HG02943 (cell line): ENCODE measurements around the gene ADCY7.
A peak's percentile ranks its signal among the peaks of the same experiment; 100 is the strongest.

Source experiments
- ATAC-seq: cut with Tn5 transposase; IDR thresholded peaks from one replicate; pipeline ENCODE4 v1.9.1; 2021; ENCODE audit warnings: mild to moderate bottlenecking, low read depth, moderate library complexity; ENCODE audit not compliant: unreplicated experiment

ADCY7 gene

DNA sequence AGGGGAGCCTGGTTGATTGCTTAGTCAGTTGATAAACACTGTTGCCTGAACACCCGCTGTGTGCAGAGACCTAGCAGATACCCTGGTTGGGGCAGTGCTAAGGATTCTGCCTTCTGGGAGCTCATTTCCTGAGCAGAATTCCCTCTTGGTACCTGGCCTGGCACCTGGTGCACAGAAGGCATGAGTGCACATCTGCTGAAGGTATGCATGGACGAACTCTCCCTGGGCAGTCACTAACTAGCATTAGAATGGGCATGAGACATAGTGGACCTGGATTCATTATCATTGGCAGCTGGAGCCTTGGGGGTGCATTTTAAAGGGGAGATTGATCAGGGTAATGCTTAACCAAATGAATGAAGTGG is 13.1 kb downstream of the ADCY7 start:
- no peak for ATAC-seq

- no peak for ATAC-seq
Observed at GRCh38 chr16:50280932-50281331, 14.6 kb downstream of the ADCY7 start.

DNA sequence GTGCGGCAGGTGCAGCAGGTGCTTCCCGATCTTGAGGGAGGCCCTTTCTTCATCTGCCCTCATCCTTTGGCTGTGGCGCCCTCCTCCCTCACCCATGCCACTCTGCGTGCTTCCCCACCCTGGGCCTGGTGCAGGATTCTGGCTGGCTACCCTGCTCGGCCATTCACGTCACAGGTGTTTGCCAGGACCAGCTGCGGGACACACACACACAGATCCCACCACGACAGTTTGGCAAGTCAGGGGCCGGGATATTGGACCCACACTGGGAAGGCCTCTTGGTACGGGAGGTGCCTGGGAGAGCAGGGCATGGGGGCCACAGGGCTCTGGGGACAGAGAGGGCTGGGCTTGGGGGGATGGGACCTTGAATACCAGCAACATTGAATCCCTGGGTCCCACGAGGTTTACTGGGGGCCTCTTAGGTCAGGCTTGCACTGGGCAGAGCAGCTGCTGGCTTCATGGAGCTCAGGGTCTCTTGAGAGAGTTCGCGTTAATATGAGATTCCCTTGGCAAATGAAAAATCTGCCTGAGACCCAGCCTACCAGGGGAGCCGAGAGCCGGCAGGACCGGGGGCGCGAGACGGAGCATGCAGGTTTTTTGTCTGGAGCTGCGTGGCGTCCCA is 15.1 kb downstream of the ADCY7 start:
- no peak for ATAC-seq

DNA sequence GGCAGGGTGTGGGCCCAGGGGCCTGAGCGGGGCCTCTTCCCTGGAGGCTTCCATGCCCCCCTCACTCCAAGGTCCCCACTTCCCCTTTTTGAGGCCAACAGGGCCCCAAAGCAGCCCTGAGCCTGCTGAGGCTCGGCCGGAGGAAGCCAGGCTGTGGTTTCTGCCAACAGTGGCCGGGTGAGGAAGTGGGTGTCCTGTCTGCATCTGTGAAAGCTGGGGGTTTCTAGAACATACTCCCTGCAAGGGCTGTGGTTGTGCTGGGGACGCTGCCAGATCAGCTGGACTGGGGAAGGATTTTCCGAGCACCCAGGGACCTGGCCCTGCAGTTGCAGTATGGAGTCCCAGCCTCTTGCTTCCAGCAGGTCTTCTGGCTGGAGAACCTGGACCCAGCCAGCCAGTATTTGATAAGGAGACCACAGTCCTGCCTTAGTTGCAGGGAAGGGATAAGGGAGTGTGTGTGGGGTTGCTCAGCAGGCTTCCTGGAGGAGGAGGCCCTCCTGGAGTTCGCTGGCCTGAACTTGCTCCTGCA is 15.7 kb downstream of the ADCY7 start:
- ATAC-seq: peak; percentile 87

DNA sequence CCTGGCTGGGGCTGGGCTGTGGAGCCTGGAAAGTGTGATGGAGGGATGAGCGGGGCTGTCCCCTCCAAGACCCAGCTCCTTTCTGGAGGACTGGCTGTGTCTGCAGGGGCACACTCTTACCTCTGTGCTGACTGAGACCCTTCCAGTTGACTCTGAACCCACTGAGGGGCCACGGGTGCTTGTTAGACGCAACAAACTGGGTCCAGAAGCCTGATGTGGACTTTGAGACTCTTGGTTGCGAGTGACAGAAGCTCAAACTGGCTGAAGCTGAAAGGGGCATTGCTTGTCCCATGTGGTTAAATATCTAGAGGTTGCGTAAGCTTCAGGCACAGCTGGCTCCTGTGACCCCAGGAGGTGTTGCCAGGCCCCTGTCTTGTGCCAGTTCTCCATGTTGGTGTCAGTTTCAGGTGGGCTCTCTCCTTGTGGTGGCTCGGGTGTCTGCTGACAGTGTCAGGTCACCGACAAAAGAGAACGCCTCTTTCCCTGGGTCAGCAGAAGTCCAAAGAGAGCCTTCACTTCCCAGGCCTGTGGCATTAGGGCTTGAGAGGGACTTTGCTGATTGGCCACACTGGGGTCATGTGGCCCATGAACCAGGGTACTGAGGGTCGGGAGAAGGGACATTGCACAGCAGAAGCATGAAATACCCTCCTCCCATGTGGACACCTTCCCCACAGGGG is 16.7 kb downstream of the ADCY7 start:
- no peak for ATAC-seq

DNA sequence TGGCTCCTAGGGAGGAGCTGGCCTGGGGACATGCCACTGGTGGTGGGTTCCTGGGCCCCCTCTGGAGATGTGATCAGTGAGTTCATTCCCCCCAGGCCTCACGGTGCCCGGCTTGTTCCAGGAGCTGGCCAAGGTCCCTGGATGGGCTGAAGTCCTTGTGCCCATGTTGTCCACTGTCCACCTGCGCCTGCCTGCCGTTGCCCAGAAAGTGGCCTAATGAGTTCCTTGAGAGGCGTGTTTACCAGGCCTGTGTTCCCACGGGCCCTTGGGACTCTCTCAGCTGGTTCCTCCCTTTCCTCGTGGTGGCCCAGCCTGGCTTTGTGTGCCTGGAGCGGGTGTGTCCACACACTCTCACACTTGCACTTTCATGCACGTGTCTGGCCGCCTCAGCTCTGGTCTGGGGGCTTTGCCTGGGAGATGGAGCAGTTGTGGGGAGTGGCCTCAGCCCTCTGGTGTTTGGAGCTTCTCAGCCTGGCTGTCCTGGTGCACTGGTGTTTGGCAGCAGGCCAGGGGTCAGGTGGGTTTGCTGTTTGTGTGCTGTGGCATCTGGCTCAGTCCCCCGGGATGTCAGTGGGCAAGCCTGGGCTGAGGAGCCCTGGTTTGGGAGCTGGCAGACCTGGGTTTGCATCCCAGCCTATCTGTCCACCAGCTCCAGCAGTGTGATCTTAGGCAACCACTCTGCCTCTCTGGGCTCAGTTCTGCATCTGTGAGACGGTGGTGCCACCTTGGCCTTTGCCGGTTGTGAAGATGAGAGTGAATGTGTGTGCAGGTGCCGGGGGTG is 18.0 kb downstream of the ADCY7 start:
- ATAC-seq: no peak

DNA sequence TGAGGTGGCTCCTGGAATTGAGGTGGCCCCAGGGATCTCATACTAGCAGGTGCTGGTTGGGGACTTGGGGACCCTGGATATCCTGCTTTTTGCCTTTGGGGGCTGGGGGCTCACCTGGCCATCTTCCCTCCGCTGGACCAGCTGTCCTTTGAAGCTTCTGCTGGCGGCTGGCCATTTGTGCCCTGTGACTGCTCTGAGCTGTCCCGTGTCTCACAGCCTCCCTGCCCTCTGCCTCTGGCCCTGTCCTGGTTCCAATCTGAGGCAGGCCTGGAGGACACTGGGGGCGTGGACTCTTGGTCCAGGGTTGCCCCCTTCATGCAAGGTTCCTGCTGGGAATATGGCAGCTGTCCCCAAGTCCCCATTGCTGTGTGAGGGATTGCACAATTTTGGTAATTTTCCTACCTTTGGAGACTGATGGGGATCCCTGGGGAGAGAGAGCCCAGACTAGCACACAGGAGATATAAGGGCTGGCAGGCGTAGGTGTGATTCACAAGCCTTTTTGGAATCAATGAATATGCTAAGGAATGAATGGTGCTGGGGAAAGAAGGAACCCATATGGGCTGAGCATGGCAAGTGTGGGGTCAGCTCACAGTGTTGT is 19.2 kb downstream of the ADCY7 start:
- no peak for ATAC-seq

DNA sequence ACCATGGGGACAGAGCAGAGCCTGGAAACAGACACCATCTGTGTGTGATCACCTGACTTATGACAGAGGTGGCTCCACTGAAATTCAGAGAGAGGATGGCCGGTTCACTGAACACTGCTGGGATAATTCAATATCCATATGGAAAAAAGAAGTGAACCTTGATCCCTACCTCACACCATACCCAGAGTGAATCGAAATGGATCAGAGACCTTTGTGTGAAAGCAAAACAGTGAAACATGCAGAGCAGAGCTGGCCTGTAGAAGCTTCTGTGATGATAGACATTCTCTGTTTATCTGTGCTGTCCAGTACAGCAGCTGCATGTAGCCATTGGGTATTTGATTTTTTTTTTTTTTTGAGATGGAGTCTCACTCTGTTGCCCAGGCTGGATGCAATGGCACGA is 20.3 kb downstream of the ADCY7 start:
- no peak for ATAC-seq

- ATAC-seq: no peak
Observed at GRCh38 chr16:50288026-50288425, 21.7 kb downstream of the ADCY7 start.

DNA sequence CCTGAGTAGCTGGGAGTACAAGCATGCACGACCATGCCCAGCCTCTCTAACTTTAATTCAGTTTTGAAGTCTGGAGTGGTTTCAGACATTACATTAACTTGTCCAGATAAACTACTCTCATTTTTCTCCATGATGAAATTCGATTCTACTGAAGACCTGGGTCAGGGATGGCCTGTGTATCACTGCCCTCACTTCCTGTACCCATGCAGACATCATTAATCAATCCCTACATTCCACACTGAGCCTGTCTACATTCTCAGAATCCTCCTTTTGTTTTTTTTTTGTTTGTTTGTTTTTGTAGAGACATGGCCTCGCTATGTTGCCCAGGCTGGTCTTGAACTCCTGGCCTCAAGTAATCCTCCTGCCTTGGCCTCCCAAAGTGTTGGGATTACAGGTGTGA is 22.6 kb downstream of the ADCY7 start:
- no peak for ATAC-seq

- no peak for ATAC-seq
Observed at GRCh38 chr16:50289950-50290764, 23.8 kb downstream of the ADCY7 start.

DNA sequence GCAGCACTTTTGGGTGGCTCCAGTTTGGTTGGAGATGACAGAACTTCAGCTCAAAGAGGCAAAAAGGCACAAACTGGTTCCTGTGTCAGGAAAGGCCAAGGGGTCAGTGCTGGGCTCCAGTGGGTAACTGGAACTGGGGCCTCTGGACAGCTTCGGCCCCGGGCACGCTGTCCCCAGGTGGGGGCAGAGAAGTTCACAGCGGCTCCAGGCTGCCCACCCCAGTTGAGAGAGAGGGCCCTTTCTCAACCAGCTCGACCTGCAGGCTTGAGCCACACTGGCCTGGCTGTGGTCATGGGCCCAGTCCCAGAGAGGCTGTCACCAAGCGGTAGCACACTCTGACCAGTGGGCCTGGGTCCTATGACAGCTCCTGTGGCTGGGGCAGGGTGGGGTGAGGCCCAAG is 24.5 kb downstream of the ADCY7 start:
- ATAC-seq: no peak

- ATAC-seq: no peak
Observed at GRCh38 chr16:50291719-50292565, 25.6 kb downstream of the ADCY7 start.

GRCh38 chr16:50292566-50292948 is 26.2 kb downstream of the ADCY7 start:
- ATAC-seq: no peak

GRCh38 chr16:50293041-50293783 is 26.9 kb downstream of the ADCY7 start:
- no peak for ATAC-seq

- ATAC-seq: no peak
Observed at GRCh38 chr16:50293994-50294855, 27.9 kb downstream of the ADCY7 start.

DNA sequence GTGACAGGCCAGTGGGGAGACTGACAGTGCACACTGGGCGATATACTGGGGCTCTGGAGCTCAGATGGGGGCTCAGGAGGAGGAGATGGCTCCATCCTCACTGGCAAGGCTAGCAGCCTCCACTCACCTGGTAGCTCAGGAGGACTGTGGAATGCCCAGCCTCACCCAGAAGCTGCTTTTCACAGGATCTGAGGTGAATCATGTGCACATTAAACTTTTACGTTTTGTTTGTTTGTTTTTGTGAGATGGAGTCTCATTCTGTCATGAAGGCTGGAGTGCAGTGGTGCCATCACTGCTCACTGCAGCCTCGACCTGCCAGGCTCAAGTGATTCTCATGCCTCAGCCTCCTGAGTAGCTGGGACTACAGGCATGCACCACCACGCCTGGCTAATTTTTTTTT is 28.6 kb downstream of the ADCY7 start:
- no peak for ATAC-seq
